ENCODE measurements around the gene HOXA10.

HOXA10 gene

DNA sequence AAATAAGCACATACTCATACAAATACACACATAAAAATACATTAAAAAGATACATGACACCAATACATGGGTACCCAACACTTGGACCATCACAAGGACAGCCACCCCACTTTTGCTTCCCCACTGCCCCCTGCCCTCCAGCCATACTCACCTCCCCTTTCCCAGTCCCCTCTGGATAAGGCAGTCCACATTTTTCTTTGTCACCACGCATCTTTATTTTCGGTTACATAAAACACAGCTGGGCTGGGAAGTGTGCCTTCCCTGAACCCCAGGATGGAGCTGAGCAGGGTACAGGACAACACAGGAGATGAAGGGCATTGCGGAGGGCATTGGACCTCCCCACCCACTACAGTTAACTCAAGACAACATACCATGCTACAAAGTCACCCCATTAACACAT, 20.6 kb downstream of the HOXA10 start:
- no peak for DNase-seq (ENCODE audit: low read depth)
- no peak overlapping the region for H3K4me3 ChIP-seq (ENCODE audit: low read length)
- TF ChIP-seq, protein P1, sequence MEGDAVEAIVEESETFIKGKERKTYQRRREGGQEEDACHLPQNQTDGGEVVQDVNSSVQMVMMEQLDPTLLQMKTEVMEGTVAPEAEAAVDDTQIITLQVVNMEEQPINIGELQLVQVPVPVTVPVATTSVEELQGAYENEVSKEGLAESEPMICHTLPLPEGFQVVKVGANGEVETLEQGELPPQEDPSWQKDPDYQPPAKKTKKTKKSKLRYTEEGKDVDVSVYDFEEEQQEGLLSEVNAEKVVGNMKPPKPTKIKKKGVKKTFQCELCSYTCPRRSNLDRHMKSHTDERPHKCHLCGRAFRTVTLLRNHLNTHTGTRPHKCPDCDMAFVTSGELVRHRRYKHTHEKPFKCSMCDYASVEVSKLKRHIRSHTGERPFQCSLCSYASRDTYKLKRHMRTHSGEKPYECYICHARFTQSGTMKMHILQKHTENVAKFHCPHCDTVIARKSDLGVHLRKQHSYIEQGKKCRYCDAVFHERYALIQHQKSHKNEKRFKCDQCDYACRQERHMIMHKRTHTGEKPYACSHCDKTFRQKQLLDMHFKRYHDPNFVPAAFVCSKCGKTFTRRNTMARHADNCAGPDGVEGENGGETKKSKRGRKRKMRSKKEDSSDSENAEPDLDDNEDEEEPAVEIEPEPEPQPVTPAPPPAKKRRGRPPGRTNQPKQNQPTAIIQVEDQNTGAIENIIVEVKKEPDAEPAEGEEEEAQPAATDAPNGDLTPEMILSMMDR (IDR thresholded peaks at IDR 0.05; ENCODE audit: insufficient read depth, low read depth, low read length, missing control alignments): no peak

- DNase-seq (ENCODE audit: low read depth): no peak
- TF ChIP-seq, protein P1 (IDR thresholded peaks at IDR 0.05; ENCODE audit: insufficient read depth, low read depth, low read length, missing control alignments): no peak
- H3K4me3 ChIP-seq (ENCODE audit: low read length): no peak overlapping the region
Measured at GRCh38 chr7:27152816-27153442, 21.2 kb downstream of the HOXA10 start.

DNA sequence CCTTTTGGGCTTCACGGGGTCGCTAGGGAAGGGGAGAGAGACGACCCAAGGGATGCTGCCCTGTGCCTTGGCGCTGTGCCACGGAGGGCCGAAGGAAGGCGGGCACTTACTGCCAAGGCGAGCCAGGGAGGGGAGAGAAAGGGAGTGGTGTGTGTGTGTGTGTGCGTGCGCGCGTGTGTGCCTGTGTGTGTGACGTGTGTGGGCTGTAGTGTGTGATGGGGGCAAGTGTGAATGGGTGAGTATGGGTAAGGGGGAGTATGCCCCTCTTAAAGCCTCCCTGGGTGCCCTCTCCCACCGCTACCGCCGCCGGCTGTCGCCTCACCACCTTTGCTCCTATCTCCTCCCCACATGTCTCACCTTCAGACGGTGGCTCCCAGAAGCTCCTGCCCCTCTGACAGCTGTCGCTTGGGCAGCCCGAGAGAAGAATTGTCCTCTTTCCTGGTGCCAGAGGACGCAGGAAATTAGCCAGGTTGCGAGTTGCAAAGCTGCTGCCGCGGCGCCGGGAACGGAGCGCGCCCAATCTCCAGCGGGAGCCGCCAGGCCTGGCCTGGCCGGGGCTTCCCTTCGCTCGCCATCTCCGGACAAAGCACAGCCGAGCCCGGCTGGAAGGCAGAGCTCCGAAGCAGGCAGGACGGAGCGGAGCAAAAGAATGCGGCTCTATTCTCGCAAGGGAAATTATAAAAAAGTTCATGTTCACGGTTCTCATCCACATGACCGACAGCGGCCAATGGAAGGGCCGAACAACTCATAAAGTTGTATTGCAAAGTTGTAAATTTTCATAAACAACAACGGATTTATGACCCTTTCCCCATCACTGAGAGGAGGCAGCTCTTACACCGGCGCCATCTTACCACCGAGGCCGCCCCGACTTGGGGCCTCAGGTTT, 21.9 kb downstream of the HOXA10 start, which contains the start of gene HOXA3:
TSS of gene HOXA3 (minus strand) at position 653 of the 885 bp plus-strand sequence. CDS start 41,943 bp downstream, outside the sequence.
- H3K4me3 ChIP-seq (ENCODE audit: low read length): peak within 1 kb of the TSS; percentile 13
- TF ChIP-seq, protein P1 (IDR thresholded peaks at IDR 0.05; ENCODE audit: insufficient read depth, low read depth, low read length, missing control alignments): no peak
- no peak for DNase-seq (ENCODE audit: low read depth)

GRCh38 chr7:27151341-27151930, 22.7 kb downstream of the HOXA10 start:
- DNase-seq (ENCODE audit: low read depth): no peak
- H3K4me3 ChIP-seq (ENCODE audit: low read length): peak overlapping the region; percentile 25
- TF ChIP-seq, protein P1 (IDR thresholded peaks at IDR 0.05; ENCODE audit: insufficient read depth, low read depth, low read length, missing control alignments): no peak

DNA sequence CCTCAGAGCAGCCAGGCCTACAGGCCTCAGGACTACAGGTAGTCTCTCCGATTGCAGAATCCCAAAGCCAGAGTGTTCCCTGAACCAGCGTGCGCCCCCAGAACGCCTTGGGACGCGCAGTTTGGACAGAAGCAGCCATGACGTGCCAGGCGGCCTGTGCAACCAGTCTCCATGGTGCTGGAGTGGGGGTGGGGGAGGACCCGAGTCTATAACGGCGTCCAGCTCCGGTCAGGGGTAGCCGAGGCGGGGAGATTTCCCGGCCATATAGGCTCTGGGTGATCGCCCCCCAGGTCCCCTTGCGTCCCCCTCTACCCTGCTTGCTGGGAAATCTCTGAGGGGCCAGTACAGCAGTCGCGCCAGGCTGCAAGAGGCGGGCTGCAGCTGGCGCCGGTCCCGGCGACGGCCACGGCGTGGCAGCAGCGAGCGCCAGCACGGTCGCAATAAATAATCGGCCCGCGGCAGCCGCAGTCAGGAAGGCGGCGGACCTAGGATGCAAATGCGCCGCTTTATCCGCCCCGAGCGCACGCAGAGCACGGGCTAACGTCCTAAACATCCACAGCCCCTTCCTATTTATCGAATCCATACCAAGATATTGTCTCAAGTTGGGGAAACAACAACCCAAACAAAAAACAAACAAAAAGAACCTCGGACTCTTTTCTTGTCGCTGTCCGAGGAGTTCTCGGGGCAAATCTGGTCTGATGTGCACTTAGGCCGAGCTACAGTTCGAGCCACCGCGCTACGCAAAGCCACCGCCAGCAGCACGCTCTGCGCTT, 23.4 kb downstream of the HOXA10 start:
- peak overlapping the region; percentile 27 for H3K4me3 ChIP-seq (ENCODE audit: low read length)
- TF ChIP-seq, protein P1 (IDR thresholded peaks at IDR 0.05; ENCODE audit: insufficient read depth, low read depth, low read length, missing control alignments): peak; percentile 54

DNA sequence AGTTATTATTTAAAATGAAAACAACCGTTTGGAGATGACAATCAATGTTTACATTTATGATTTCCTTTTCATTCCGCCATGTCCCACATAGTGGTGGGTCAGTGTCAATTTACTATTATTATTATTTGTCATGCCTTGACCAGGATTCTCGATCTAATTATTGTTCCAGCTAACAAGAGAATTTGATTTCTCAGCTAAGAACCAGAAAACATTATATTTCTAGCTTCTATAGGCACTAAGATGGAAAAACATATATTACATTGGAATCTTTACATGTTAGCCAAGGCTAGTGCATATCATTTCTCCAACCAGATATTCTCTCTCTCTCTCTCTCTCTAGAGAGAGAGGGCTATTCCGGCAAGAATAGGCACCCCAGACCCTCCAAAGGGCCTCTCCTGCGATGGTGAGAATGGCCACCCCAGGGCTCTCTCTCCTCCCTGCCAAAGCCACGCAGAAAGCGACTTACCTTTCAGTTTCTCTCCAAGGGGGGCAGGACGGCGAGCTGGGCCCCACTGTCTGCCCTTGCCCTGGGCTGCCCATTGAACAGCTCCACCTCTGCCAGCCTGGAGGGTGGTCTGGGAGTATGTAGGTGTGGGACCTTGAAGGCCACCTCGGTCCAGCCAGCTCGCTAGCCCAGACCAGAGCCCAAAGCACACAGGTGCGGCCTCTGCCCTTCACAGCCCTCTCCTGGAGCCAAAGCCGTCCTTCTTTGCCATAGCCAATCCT, 24.1 kb downstream of the HOXA10 start:
- no peak overlapping the region for H3K4me3 ChIP-seq (ENCODE audit: low read length)
- no peak for DNase-seq (ENCODE audit: low read depth)
- TF ChIP-seq, protein P1 (IDR thresholded peaks at IDR 0.05; ENCODE audit: insufficient read depth, low read depth, low read length, missing control alignments): no peak

More for the DNA sequence above, 23.4 kb downstream of the HOXA10 start:
- peak; percentile 77 for DNase-seq (ENCODE audit: low read depth)
